ENCODE data around the gene DCTD. TPM values are rescaled to one million over a fixed set of nuclear protein-coding genes. Genes with fewer than 3 reads are reported as not detected.

Gene DCTD
- total and polyA plus RNA-seq, 4 donors: 36.9 to 52.9 (median 44.7) TPM

- no peak overlapping the region for H3K27ac ChIP-seq (ENCODE audit: low read depth in 1 of 2, low read length in 2 of 2)
Observed at GRCh38 chr4:182923796-182924340, 6.7 kb upstream of the DCTD start.

GRCh38 chr4:182923366-182923765 lies 6.2 kb upstream of the DCTD start:
- no peak overlapping the region for H3K9ac ChIP-seq (ENCODE audit: low read depth in 1 of 2, low read length in 2 of 2)
- DNase-seq (ENCODE audit: low spot score): no peak
- WGBS: 83% methylated on average over 5 of the region's 5 CpGs
- H3K27me3 ChIP-seq (ENCODE audit: control insufficient read depth in 4 of 4, insufficient read depth in 4 of 4, low read length in 3 of 4): no peaks in the 10 kb centered on the region
- H3K9me3 ChIP-seq (ENCODE audit: control insufficient read depth in 4 of 4, low read length in 3 of 4): no peaks in the 10 kb centered on the region
- TF ChIP-seq NR2F2 (IDR thresholded peaks at IDR 0.05) (no peak), EGR1 (IDR thresholded peaks at IDR 0.05; ENCODE audit: low read depth in 2 of 2) (no peak), GABPA (IDR thresholded peaks at IDR 0.05 in 1 of 2, conservative IDR thresholded peaks at IDR 0.05 in 1 of 2) (no peak), ZBTB33 (IDR thresholded peaks at IDR 0.05) (no peak), RAD21 (IDR thresholded peaks at IDR 0.05) (no peak), TAF1 (conservative IDR thresholded peaks at IDR 0.05) (no peak), YY1 (IDR thresholded peaks at IDR 0.05) (no peak), JUND (IDR thresholded peaks at IDR 0.05) (no peak), HNF4A (conservative IDR thresholded peaks at IDR 0.05) (no peak), SP1 (IDR thresholded peaks at IDR 0.05) (no peak), RXRA (IDR thresholded peaks at IDR 0.05) (no peak), HNF4G (IDR thresholded peaks at IDR 0.05) (no peak), REST (IDR thresholded peaks at IDR 0.05) (no peak), FOXA2 (IDR thresholded peaks at IDR 0.05) (no peak), MAX (IDR thresholded peaks at IDR 0.05) (no peak)
- H3K4me1 ChIP-seq (ENCODE audit: control insufficient read depth in 4 of 4, insufficient read depth in 4 of 4, low read length in 3 of 4): peaks cover 1 to 20% (median 12%) of the 10 kb centered on the region in 4 donors
- H3K4me3 ChIP-seq (ENCODE audit: low read depth in 1 of 3, low read length in 3 of 3): no peak overlapping the region
- H3K36me3 ChIP-seq (ENCODE audit: control insufficient read depth in 4 of 4, insufficient read depth in 3 of 4, low read depth in 1 of 4, low read length in 3 of 4): no peaks in the 10 kb centered on the region
- H3K27ac ChIP-seq (ENCODE audit: low read depth in 1 of 2, low read length in 2 of 2): peak overlapping the region; percentile 45

More at GRCh38 chr4:182923796-182924340, 6.7 kb upstream of the DCTD start:
- Histone ChIP-seq H3K4me3 (ENCODE audit: low read depth in 1 of 3, low read length in 3 of 3) (no peak overlapping the region), H3K27me3 (ENCODE audit: control insufficient read depth in 4 of 4, insufficient read depth in 4 of 4, low read length in 3 of 4) (no peaks in the 10 kb centered on the region), H3K9ac (ENCODE audit: low read depth in 1 of 2, low read length in 2 of 2) (no peak overlapping the region), H3K9me3 (ENCODE audit: control insufficient read depth in 4 of 4, low read length in 3 of 4) (no peaks in the 10 kb centered on the region), H3K4me1 (ENCODE audit: control insufficient read depth in 4 of 4, insufficient read depth in 4 of 4, low read length in 3 of 4) (peaks cover 1 to 16% (median 10%) of the 10 kb centered on the region in 4 donors), H3K36me3 (ENCODE audit: control insufficient read depth in 4 of 4, insufficient read depth in 3 of 4, low read depth in 1 of 4, low read length in 3 of 4) (no peaks in the 10 kb centered on the region)
- 85% methylated on average over 10 of the region's 10 CpGs for WGBS
- TF ChIP-seq HNF4G (IDR thresholded peaks at IDR 0.05): no peak
- no peak for TF ChIP-seq TAF1 (conservative IDR thresholded peaks at IDR 0.05)
- no peak for TF ChIP-seq ZBTB33 (IDR thresholded peaks at IDR 0.05)
- TF ChIP-seq MAX (IDR thresholded peaks at IDR 0.05): no peak
- no peak for TF ChIP-seq SP1 (IDR thresholded peaks at IDR 0.05)
- no peak for TF ChIP-seq ATF3 (IDR thresholded peaks at IDR 0.05)
- TF ChIP-seq JUND (IDR thresholded peaks at IDR 0.05): no peak
- no peak for TF ChIP-seq FOXA1 (IDR thresholded peaks at IDR 0.05)
- TF ChIP-seq GABPA (IDR thresholded peaks at IDR 0.05 in 1 of 2, conservative IDR thresholded peaks at IDR 0.05 in 1 of 2): no peak
- no peak for TF ChIP-seq NR2F2 (IDR thresholded peaks at IDR 0.05)
- no peak for TF ChIP-seq RXRA (IDR thresholded peaks at IDR 0.05)
- no peak for TF ChIP-seq HNF4A (conservative IDR thresholded peaks at IDR 0.05)
- TF ChIP-seq FOXA2 (IDR thresholded peaks at IDR 0.05): no peak
- TF ChIP-seq YY1 (IDR thresholded peaks at IDR 0.05): no peak
- no peak for TF ChIP-seq EGR1 (IDR thresholded peaks at IDR 0.05; ENCODE audit: low read depth in 2 of 2)
- DNase-seq (ENCODE audit: low spot score): no peak

All from liver (tissue), 9 donors.